Transverse colon (tissue), 4 donors: ENCODE data around the gene CCDC136.

Experiments used
- CTCF ChIP-seq, 5 experiments: fragments of 200-600 bp in 3 of 5; fragments of 450-650 bp in 2 of 5; sonication (generic) in 3 of 5; IDR thresholded peaks; 1 replicate in 2 of 5; 2 replicates in 3 of 5; pipeline ENCODE4 v1.5.1; 2016 to 2017; ENCODE audit warnings: antibody characterized with exemption in 5 of 5, inconsistent platforms in 3 of 5, mild to moderate bottlenecking in 2 of 5, moderate library complexity in 1 of 5
- POLR2A ChIP-seq: fragments of 450-650 bp; IDR thresholded peaks from one replicate; pipeline ENCODE4 v1.6.1; 2016; ENCODE audit warnings: antibody characterized with exemption, mild to moderate bottlenecking, moderate library complexity
- POLR2AphosphoS5 ChIP-seq, 3 donors: sonication (generic); formaldehyde crosslinking; IDR thresholded peaks; one replicate each; pipeline ENCODE4 v1.6.1; 2016; ENCODE audit warnings: antibody characterized with exemption in 3 of 3

- TF ChIP-seq CTCF (IDR thresholded peaks at IDR 0.05) (no peak), POLR2A (no peak), POLR2AphosphoS5 (IDR thresholded peaks at IDR 0.05) (no peak)
These were observed 12.7 kb downstream of the CCDC136 start for GRCh38 chr7:128804484-128804883.
